GM12873 (cell line): ENCODE measurements around the gene NSUN7.

ENCODE experiments used
- CTCF ChIP-seq: IDR thresholded peaks from 2 replicates; pipeline ENCODE4 v1.5.1; 2012; ENCODE audit warnings: low read depth, mild to moderate bottlenecking, moderate library complexity, low read length, control low read depth; ENCODE audit not compliant: insufficient read depth; ENCODE audit errors: missing control alignments

NSUN7 gene

GRCh38 chr4:40789771-40790170, 40.0 kb downstream of the NSUN7 start:
- no peak for TF ChIP-seq CTCF

- no peak for TF ChIP-seq CTCF
Observed at GRCh38 chr4:40800064-40800463, 50.3 kb downstream of the NSUN7 start.

- TF ChIP-seq CTCF: no peak
Observed at GRCh38 chr4:40804598-40804997, 54.8 kb downstream of the NSUN7 start.

- TF ChIP-seq CTCF: no peak
Observed at GRCh38 chr4:40808926-40809457, 59.2 kb downstream of the NSUN7 start.

GRCh38 chr4:40811956-40812355, 62.2 kb downstream of the NSUN7 start:
- no peak for TF ChIP-seq CTCF

GRCh38 chr4:40812386-40812785, 62.6 kb downstream of the NSUN7 start:
- no peak for TF ChIP-seq CTCF

- no peak for TF ChIP-seq CTCF
Observed at GRCh38 chr4:40812856-40813255, 63.1 kb downstream of the NSUN7 start.
